Measurements from ENCODE around the gene EIF2D.

- TF ChIP-seq CTCF (IDR thresholded peaks at IDR 0.05; ENCODE audit: borderline replicate concordance, extremely low read depth, low read length, poor library complexity, severe bottlenecking): no peak
- no peak for TF ChIP-seq EZH2 (IDR thresholded peaks at IDR 0.05; ENCODE audit: borderline replicate concordance, low read depth, low read length, severe bottlenecking)
Measured at GRCh38 chr1:206555473-206555935, 56.8 kb downstream of the EIF2D start.

Data from DND-41 (cell line).